GM12878 (cell line): Measurements from ENCODE around the gene CKLF.

ENCODE experiments used
- BHLHE40 ChIP-seq, 2 experiments: fragments of 450-650 bp in 1 of 2; IDR thresholded peaks; 2 replicates each; pipeline ENCODE4 v1.6.1; 2011 to 2017; ENCODE audit warnings: low read depth in 2 of 2, borderline replicate concordance in 1 of 2, improper control_type of control experiment in 1 of 2, low read length in 1 of 2, mild to moderate bottlenecking in 1 of 2
- CEBPB ChIP-seq, 2 experiments: fragments of 150-350 bp in 1 of 2; IDR thresholded peaks; 2 replicates each; pipeline ENCODE4 v1.6.1; 2012 to 2014; ENCODE audit warnings: low read depth in 2 of 2, low read length in 2 of 2, borderline replicate concordance in 1 of 2, inconsistent platforms in 1 of 2
- CHD1 ChIP-seq: IDR thresholded peaks from 2 replicates; pipeline ENCODE4 v1.6.1; 2012; ENCODE audit warnings: low read depth, low read length, improper control_type of control experiment
- EP300 ChIP-seq, 2 experiments: fragments of 150-350 bp in 1 of 2; IDR thresholded peaks; 2 replicates each; pipeline ENCODE4 v1.6.1; 2011 to 2012; ENCODE audit warnings: low read depth in 2 of 2, low read length in 2 of 2, borderline replicate concordance in 1 of 2, improper control_type of control experiment in 1 of 2, inconsistent platforms in 1 of 2; ENCODE audit not compliant: control insufficient read depth in 1 of 2
- ETV6 ChIP-seq, 2 experiments: fragments of 450-650 bp in 1 of 2; IDR thresholded peaks in 1 of 2; conservative IDR thresholded peaks in 1 of 2; 2 replicates each; pipeline ENCODE4 v1.6.1; 2014; ENCODE audit warnings: antibody characterized with exemption in 1 of 2, borderline replicate concordance in 1 of 2, low read depth in 1 of 2, mild to moderate bottlenecking in 1 of 2, moderate library complexity in 1 of 2
- EZH2 ChIP-seq: IDR thresholded peaks from 2 replicates; pipeline ENCODE4 v1.6.1; 2012; ENCODE audit warnings: low read depth, mild to moderate bottlenecking, control low read depth, inconsistent platforms, low read length, borderline replicate concordance; ENCODE audit not compliant: control insufficient read depth
- NFIC ChIP-seq: IDR thresholded peaks from 2 replicates; pipeline ENCODE4 v1.6.1; 2012; ENCODE audit warnings: low read depth, mild to moderate bottlenecking, inconsistent platforms, low read length, moderate library complexity
- POLR2A ChIP-seq: IDR thresholded peaks from 2 replicates; pipeline ENCODE4 v1.6.1; 2011; ENCODE audit warnings: low read depth, mild to moderate bottlenecking, low read length
- RAD21 ChIP-seq: IDR thresholded peaks from 2 replicates; pipeline ENCODE4 v1.6.1; 2011; ENCODE audit warnings: mild to moderate bottlenecking, low read depth, low read length, moderate library complexity; ENCODE audit not compliant: insufficient read depth
- USF1 ChIP-seq: IDR thresholded peaks from 2 replicates; pipeline ENCODE4 v1.6.1; 2011; ENCODE audit warnings: borderline replicate concordance, low read depth, mild to moderate bottlenecking, moderate library complexity, mixed read lengths, low read length; ENCODE audit not compliant: insufficient read depth; ENCODE audit errors: extremely low read length
- ZNF24 ChIP-seq: fragments of 450-650 bp; IDR thresholded peaks from 2 replicates; pipeline ENCODE4 v1.6.1; 2017; ENCODE audit warnings: antibody characterized with exemption, mild to moderate bottlenecking
- TF ChIP-seq, protein P1 (sequence below): IDR thresholded peaks from 2 replicates; pipeline ENCODE4 v1.6.1; 2011; ENCODE audit warnings: low read depth, low read length, improper control_type of control experiment, borderline replicate concordance
- TF ChIP-seq, protein P2 (sequence below), 3 experiments: IDR thresholded peaks in 2 of 3; conservative IDR thresholded peaks in 1 of 3; 2 replicates each; pipeline ENCODE4 v1.5.1; 2011; ENCODE audit warnings: low read depth in 3 of 3, low read length in 3 of 3, mild to moderate bottlenecking in 3 of 3, control low read depth in 2 of 3, moderate library complexity in 2 of 3, inconsistent platforms in 1 of 3, mixed read lengths in 1 of 3; ENCODE audit not compliant: control insufficient read depth in 2 of 3, insufficient read depth in 1 of 3; ENCODE audit errors: extremely low read depth in 1 of 3
- TF ChIP-seq, protein P3 (sequence below): fragments of 450-650 bp; formaldehyde crosslinking; IDR thresholded peaks from 2 replicates; pipeline ENCODE4 v1.4.0; 2022; ENCODE audit warnings: mild to moderate bottlenecking, moderate library complexity

- TF ChIP-seq, protein P1, sequence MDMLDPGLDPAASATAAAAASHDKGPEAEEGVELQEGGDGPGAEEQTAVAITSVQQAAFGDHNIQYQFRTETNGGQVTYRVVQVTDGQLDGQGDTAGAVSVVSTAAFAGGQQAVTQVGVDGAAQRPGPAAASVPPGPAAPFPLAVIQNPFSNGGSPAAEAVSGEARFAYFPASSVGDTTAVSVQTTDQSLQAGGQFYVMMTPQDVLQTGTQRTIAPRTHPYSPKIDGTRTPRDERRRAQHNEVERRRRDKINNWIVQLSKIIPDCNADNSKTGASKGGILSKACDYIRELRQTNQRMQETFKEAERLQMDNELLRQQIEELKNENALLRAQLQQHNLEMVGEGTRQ, result no peak
- TF ChIP-seq EP300 (IDR thresholded peaks at IDR 0.05; ENCODE audit: borderline replicate concordance in 1 of 2, control insufficient read depth in 1 of 2, low read depth in 2 of 2, low read length in 2 of 2) (no peak), EZH2 (no peak), NFIC (no peak), BHLHE40 (IDR thresholded peaks at IDR 0.05; ENCODE audit: borderline replicate concordance in 1 of 2, low read depth in 2 of 2, low read length in 1 of 2) (no peak), RAD21 (no peak), CEBPB (IDR thresholded peaks at IDR 0.05; ENCODE audit: borderline replicate concordance in 1 of 2, low read depth in 2 of 2, low read length in 2 of 2) (no peak), ETV6 (conservative IDR thresholded peaks at IDR 0.05 in 1 of 2, IDR thresholded peaks at IDR 0.05 in 1 of 2; ENCODE audit: borderline replicate concordance in 1 of 2, low read depth in 1 of 2) (no peak), POLR2A (no peak), ZNF24 (no peak), CHD1 (no peak), USF1 (no peak)
- TF ChIP-seq, protein P2, sequence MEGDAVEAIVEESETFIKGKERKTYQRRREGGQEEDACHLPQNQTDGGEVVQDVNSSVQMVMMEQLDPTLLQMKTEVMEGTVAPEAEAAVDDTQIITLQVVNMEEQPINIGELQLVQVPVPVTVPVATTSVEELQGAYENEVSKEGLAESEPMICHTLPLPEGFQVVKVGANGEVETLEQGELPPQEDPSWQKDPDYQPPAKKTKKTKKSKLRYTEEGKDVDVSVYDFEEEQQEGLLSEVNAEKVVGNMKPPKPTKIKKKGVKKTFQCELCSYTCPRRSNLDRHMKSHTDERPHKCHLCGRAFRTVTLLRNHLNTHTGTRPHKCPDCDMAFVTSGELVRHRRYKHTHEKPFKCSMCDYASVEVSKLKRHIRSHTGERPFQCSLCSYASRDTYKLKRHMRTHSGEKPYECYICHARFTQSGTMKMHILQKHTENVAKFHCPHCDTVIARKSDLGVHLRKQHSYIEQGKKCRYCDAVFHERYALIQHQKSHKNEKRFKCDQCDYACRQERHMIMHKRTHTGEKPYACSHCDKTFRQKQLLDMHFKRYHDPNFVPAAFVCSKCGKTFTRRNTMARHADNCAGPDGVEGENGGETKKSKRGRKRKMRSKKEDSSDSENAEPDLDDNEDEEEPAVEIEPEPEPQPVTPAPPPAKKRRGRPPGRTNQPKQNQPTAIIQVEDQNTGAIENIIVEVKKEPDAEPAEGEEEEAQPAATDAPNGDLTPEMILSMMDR (IDR thresholded peaks at IDR 0.05 in 2 of 3, conservative IDR thresholded peaks at IDR 0.05 in 1 of 3; ENCODE audit: control insufficient read depth in 2 of 3, extremely low read depth in 1 of 3, insufficient read depth in 1 of 3, low read depth in 3 of 3, low read length in 3 of 3), result no peak
- TF ChIP-seq, protein P3, sequence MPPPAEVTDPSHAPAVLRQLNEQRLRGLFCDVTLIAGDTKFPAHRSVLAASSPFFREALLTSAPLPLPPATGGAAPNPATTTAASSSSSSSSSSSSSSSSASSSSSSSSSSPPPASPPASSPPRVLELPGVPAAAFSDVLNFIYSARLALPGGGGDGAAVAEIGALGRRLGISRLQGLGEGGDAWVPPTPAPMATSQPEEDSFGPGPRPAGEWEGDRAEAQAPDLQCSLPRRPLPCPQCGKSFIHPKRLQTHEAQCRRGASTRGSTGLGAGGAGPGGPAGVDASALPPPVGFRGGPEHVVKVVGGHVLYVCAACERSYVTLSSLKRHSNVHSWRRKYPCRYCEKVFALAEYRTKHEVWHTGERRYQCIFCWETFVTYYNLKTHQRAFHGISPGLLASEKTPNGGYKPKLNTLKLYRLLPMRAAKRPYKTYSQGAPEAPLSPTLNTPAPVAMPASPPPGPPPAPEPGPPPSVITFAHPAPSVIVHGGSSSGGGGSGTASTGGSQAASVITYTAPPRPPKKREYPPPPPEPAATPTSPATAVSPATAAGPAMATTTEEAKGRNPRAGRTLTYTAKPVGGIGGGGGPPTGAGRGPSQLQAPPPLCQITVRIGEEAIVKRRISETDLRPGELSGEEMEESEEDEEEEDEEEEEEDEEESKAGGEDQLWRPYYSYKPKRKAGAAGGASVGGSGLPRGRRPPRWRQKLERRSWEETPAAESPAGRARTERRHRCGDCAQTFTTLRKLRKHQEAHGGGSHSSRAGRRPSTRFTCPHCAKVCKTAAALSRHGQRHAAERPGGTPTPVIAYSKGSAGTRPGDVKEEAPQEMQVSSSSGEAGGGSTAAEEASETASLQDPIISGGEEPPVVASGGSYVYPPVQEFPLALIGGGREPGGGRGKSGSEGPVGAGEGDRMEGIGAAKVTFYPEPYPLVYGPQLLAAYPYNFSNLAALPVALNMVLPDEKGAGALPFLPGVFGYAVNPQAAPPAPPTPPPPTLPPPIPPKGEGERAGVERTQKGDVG (CRISPR knock-in tag), result no peak
Measured at GRCh38 chr16:66569827-66570405, 17.5 kb downstream of the CKLF start.
